Stimulated activated CD4-positive, alpha-beta T cell treated with anti-CD3 and anti-CD28 coated beads, Interleukin-12 subunit alpha, Interleukin-12 subunit beta, amount 100 ng/mL, for 24 hours (primary cell): ENCODE data around the gene PPIF.

Experiments used
- DNase-seq, 2 experiments: peaks; one replicate each; pipeline ENCODE4 v3.0.0-alpha.2; 2020; ENCODE audit warnings: low read depth in 2 of 2

Gene PPIF

DNA sequence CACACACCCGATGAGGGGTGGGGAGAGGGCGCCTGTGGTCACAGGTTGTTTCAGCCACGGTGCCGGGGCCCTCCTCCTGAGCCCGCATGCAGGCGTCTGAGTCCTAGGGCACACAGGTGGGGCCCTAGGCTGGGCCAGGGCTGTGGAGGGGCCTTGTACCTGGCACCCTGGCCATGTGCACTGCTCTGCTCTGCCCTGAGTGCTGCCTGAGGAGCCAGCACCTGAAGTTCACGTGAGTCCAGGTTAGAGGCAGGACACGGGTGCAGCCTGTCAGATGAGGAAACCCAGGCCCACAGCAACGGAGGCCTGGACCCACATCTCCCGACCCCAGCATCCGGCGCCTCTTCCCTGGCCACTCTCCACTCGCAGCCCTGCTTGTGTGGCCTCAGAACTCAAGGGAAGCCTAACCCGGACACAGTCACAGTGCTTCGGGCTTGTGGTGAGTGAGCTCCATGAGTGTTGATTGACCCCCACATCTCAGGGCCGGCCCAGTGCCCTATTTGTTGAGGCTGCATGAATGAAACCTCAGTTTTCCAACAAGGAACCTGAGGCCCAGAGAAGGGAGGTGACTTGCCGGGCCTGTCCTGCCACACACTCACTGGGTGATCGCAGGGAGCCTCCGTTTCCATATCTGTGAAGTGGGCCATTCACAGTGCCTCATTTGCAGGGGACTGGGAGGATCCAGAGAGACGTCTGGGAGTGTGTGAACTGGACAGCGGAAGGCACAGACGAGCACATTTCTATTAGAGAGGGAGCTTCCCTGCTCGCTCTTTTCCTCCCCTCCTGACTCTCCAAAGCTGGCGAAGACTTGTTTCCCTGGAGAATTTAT lies 39.6 kb downstream of the PPIF start:
- no peak for DNase-seq

DNA sequence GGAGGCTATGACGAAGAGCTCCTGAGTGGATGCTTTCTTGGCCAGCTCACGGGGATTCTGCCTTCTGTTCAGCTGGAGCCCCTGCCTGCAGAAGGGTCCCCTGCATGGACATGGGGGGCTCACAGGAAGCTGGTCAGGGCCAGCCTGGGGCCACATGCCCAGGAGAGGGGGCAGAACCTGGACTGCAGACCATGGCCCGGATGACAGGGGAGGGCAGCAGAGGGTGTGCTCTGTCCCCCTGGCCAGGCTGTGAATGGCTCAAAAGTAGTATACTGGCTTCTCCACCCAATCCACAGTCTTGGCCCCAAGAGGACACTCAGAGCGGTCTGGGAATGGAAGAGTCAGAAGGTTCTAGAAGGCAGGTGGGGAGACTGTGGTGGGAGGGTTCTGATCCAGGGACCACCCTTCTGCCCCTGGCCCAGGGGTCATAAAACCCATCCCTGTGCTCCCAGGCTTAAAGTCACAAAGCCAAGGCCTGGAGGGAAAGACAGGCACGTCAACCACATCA lies 40.3 kb downstream of the PPIF start:
- no peak for DNase-seq

DNA sequence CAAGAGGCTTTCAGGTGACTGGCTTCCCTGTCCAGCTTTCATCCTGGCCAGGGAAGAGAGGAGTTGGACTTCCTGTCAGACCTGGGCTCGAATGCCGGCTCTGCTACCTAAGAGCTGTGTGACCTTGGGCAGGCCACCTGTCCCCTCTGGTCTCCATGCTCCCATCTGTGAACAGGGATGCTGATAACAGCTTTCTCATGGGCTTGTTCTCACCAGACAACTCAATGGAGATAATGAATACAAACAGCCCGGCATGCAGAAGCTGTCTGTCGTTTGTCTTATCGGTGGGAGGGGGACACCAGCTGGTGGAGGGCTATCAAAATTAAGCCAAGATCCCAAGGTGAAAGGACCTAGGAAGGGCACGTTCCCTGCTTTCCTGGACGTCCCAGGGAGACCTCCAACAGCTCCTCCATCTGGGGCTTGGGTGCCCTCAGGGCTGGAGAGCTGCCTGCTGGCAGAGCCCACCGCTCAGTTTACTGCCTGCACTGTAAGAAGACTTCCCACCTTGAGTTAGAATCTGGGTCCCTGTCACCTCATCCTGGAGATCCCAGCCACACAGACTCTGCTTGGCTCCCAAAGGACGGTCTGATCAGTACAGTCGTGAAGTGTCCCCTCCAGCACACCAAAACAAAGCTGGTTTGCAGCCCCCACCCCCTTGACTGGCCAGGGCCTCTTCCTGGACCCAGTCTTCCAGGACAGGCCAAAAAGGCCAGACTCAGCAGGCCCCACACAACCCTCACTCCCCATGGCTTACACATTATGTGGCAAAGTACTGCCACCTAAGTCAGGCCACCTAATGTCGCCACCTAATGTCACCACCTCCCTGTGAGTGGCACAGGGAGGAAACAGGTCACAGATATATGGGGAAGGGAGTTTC lies 40.9 kb downstream of the PPIF start:
- no peak for DNase-seq

DNA sequence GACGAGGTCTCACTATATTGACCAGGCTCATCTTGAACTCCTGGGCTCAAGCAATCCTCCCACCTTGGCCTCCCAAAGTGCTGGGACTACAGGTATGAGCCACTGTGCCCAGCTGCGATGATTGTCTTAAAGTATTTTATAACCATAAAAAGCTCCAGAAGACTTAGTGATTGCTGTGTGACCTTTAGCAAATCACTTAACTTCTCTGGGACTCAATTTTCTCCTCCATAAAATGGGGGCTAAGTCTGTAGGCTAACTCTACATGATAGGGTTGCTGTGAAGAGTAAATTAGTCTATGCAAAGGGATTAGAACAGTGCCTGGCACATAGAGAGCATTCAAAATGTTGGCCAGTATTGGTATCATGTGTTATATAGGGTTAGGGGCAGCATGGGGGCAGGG lies 42.8 kb downstream of the PPIF start:
- DNase-seq = no peak

DNA sequence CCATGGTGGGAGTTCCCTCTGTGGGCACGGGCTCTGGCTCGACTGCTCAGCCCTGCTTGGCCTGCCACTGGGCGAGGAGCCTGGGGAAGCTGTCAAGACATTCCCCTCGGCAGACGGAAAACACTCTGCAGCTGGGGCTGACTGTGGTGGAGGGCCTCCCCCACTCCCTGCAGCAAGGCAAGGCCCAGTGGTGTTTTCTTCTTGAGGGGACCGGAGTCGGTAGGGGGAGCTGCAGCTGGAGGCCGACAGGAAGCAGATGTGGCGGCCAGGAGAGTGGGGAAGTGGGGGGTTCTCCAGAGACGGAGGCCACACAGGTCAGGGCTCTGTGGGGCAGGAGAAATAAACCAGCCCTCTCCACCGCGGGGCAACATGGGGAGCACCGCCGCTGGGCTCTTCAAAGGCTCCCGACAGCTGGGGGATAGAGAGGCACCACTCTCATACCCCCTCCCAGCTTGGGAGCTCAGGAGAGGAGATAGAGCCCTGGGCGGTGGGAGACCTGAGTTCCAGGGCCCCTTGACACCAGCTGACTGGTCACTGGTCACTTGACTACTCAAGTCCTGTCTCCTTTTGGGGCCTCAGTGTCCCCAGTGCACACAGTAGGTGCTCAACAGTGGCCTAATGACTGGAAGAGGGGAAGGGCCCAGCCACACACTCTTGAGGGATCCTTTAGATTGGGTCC lies 43.4 kb downstream of the PPIF start:
- no peak for DNase-seq

DNA sequence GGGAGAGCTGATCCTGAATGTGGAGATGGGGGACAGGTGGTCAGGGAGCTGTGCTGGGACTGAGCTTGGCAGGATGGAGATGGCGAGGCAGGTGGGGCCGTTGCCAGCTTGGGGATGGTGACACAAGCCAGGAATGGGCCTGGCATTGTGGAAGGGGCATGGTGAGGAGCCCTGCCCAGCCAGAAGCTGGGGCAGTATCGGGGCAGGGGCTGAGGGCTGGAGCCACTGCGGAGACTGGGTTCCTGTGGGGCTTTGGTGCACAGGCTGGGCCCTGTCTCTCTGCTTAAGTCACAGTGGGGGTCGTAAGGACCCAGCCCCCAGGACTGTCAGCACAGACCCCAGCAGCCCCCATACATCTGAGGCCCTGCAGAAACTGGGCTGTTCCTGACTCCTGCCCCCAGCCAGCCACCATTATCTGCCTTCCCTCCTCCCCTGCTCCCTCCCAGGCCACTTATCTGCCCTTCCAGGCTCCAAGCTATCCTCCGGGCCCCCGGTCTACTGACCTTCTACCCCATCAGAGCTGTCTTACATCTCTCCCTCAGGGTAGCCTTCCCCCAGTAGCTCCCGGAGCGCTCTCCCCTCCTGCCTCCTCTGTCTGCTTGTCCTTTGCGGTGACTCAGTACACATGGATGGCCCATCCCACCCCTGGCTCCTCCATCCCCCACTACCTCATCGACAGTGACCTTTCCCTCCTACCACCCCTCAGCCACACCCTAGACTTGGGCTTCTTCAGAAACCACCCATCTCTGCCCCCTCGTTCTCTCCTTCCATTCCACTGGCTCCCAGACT lies 44.2 kb downstream of the PPIF start:
- DNase-seq = no peak

DNA sequence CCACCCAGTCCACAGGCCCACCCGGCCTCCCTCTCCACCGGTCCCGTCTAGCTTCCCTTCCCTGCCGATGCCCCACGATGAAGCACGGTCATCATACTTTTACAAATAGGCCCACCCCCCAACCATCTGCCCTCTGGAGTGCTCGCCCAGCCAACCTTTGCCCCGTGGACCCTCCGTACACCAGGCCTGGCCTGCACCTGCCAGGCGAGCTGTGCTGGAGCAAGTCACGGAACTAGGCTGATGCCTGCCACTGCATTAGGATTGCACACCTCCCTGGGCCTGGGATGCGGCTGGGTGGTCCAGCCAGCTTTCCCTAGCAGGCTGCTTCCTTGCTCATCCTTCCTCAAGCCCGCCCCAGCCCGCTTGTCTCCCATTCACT lies 44.7 kb downstream of the PPIF start:
- DNase-seq = no peak

DNA sequence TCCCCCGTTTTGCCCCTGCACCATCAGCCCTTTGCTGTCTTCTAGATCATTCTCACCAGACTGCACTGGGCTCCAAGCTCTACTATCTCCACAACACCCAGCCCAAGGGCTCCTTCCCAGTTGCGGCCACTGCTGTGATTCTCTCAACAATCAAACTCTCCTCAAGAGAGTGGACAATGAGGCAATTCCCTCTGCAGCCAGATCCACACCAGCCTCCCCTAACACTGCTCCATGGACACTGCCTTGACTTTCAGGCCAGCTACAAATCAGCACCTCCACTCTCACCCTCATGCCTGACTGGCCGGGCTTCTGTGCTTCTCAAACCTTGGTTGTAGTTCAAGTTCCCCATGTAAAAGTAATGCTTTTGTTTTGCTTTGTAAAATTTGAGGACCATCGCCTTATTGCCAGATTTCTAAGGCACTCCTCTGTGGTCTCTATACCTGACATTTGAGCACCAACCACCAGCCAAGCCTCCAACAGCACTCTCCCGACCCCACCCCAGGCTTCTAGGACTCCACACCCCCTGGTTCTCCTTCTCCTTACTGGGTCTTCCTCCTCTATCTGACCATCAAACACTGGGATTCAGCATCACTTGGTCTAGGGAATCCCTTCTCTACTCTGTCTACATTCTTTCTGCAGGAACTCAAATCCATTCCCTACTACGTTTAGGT lies 45.4 kb downstream of the PPIF start:
- DNase-seq = no peak

DNA sequence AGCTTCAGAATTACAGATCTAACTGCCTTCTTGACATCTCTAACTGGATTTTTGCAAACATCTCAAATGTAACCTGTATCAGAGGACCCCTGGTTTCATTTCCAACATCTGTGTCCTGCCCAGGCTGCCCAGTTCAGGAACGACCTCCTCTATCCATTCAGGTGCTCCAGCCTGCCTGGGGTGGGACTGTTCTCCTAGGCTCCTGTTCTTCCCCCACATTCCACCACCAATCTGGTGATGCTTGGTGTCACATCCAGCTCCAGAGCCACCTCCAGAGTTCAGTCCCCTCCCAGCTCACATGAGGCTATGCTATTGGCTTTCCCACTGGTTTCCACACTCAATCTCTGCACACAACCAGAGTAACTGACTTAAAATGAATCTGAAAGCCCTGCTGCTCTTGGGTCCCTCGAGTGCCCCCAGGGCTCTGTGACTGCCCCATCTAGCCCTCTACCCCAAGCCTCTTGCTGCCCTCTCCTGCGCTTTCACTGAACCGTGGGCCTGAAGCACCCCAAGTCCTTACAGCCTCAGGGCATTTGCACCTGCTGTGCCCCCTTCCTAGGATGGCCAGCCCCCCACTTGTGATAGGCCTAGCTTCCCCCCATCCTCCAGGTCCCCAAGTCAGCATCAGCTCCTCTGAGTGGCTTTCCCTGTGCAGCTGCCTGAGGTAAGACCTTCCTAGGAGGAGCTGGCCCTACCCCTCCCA lies 46.1 kb downstream of the PPIF start:
- no peak for DNase-seq

DNA sequence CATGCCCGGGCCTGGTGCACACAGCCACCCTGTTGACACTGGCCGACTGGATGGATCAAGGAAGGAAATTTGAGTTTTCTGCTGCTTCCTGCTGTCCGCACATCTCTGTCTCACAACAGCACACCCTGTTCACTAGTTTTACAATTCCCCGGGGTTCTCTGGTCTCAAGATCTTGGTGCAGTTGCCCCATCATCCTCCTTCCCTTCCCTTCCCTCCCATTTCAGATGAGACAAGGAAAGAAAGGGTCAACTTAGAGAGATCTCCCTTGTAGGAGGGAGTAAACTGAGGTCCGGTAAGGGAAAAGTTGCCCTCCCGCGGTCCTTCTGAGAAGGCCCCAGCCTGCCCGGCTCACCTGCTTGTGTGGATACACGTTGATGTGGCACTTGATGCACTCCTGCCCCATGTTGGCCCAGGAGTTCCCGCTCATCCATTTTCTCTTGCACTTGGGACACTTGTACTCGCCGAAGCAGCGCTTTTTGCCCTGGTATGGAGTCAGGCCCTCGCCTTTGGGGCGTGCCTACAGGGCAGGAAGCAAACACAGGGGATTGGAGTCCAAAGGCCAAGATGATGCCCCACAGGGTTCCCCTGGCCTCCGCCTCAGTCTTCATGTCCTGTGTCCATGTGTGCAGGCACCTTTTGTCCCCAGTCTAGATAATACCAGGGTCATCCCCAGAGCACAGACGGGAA lies 46.8 kb downstream of the PPIF start:
- DNase-seq = no peak

DNA sequence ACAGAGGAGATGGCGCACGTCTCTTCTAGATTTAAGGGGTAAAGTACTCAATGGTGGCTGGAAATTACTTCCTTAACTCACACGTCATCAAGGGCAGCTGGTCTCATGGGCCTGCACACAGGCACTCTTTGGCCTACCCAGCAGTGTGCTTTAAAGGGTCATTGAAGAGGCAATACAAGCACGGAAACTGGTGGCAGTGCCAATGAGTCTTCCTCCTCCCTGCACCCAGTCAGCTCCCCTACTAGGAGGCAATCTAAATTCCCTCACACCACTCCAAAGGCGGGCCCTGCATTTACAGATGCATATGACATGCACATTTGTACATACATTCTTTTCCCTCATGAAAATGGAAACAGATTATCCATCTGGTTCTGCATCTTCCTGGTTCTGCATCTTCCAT lies 47.4 kb downstream of the PPIF start:
- no peak for DNase-seq

DNA sequence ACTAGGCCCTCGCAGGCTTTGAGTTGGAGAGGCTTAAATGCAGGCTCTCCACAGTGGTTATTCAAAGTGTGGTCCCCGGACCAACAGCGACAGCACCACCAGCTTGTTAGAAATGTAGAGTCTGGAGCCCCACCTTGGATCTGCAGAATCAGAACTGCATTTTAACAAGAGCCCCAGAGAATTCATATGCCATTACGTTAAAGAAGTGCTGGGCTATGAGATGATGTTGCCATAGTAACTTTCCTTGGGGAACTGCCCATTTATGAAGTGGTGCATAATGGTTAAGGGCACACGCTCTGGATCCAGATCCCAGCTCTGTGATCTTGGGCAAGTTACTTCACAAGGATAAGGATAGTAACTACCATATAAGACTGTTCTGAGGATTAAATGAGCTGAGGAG lies 49.3 kb downstream of the PPIF start:
- no peak for DNase-seq

DNA sequence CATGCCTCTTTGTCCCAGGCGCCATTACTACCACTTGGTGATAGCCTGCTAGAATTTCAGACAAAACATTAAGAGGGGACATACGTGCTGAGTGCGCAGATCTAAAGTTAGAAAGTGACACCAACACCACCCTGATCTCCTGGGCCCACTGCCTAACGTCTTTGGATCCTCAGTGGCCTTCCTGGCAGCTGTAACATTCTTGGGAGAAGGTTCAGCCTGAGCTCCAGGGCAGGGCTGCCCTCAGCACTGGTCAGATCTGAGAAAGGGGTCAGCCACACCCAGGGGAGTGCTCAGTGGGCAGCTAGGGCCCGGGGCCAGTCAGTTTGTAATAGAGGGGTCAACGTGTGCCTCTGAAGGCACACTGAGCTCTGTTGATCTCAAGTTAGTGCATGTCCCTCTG lies 49.8 kb downstream of the PPIF start:
- no peak for DNase-seq

DNA sequence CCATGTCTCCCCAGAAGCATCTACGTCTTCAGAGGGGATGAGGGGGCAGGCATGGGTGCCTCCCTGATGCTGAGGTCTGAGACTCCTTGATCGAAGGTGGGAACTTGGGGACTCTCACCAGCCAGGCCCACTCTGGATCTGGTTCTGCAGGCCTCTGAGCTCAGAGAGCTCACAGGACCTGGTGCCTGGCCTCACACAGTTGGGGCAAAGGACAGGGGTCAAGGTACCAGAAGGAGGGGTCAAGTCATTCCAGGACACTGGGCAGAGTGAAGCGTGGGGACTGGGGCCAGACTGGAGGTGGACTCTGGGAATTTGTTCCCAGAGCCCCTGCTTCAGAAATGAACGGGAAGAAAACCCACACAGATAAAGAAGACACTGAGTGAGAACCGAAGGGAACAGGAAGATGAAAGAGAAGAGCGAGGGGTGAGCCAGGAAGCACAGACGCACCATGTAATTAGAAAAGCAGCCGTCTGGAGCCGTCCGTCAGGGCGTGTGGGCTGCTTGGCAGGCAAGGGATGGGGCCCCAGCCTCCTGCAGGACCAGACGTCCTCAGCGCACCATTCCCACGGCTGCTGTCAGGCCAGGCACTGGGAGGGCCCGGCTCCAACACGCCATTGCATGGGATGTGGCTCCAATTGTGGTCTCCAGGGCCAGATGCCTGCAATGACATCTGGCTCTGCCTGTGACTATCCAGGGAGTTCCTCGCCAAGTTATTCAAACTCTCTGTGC lies 50.5 kb downstream of the PPIF start:
- DNase-seq = no peak

DNA sequence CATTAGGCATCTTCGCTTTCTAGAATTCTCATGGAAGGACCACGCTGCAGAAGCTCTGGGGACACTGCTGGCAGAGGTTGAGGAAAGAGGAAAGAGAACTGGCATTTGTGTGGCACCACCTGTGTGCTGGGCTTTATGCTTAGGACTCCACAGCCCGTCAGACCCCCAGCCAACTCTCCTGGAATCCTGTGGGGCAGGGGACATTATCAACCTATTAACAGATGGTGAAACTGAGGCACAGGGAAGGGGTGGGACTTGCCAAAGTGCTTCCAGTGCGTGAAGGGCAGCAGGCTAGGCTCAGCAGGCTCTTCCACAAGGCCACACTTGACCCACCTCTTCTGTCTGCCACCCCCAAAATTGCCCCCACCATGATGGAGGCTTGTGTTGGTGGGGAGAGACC lies 51.4 kb downstream of the PPIF start:
- no peak for DNase-seq

DNA sequence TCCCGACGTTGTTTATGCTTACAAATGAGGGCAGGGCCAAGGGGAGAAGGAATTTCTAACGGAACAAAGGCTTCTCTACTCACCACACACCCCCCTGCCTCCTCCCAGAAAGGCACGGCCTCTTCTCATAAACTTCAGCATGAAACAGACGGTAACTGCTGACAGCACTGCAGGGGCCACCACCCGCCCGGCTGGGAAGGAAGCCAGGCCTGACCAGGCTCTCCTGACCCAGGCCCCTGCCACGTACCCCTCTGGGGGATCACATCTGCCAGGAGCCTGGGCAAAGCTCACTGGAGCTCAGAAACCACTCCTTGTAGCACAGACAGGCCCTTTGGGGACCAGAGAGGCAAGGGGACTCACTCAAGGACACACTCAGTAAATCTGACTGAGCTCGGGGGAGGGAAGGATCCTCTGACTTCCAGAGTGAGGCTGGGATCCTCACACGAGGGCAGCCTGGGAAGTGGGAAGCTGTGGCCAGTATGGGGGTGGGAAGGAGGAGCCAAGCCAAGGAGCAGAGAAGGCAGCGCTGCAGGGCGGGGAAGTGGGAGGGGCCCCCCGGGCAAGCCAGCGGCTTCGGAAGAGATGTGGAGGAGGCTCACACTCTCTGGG lies 52.1 kb downstream of the PPIF start:
- no peak for DNase-seq

DNA sequence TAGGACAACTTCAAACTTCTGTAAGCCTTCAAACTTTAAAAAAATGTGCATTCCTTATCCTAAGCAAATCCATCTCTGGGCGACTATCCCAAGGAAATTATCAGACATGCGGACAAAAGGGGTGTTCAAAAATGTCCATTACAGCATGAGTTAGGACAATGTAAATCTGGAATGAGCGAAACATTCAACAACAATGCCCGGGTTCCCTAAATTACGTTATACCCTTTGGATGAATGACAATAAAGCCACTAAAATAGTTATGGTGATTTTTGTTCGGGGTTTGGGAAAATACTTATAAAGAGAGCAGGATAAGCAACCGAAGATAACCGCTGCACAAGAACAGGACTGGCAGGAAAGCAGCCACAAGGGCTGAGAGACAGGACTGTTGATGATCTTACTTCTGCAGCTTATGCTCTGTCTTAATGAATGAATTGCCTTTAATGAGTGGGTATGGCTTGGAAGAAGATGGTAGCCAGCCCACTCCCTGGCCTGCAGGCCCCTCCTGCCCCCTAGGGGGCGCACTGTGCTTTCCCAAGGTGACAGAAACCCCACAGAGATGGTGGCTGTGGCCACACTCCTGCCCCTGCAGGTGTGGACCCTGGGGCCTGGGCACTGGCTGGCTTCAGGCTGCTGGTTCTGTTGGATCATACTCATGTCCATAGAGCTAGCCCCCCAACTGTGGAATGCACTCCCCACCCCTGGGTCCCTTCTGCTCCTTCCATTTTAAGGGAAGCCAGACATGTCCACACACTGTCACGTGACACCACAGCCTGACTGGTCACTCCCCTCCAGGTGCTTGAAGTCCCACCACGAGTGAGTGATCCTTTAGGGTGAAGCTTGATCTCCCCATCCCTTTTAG lies 53.1 kb downstream of the PPIF start:
- peak in 1 of 2 experiments; percentile 52 for DNase-seq
